DMS153 (cell line): ENCODE results near the gene BDKRB2.
A peak's percentile ranks its signal among the peaks of the same experiment; 100 is the strongest.

Source experiments
- DNase-seq: peaks from one replicate; lab custom pipeline; 2025; lab: John Stamatoyannopoulos, UW

BDKRB2 gene

DNA sequence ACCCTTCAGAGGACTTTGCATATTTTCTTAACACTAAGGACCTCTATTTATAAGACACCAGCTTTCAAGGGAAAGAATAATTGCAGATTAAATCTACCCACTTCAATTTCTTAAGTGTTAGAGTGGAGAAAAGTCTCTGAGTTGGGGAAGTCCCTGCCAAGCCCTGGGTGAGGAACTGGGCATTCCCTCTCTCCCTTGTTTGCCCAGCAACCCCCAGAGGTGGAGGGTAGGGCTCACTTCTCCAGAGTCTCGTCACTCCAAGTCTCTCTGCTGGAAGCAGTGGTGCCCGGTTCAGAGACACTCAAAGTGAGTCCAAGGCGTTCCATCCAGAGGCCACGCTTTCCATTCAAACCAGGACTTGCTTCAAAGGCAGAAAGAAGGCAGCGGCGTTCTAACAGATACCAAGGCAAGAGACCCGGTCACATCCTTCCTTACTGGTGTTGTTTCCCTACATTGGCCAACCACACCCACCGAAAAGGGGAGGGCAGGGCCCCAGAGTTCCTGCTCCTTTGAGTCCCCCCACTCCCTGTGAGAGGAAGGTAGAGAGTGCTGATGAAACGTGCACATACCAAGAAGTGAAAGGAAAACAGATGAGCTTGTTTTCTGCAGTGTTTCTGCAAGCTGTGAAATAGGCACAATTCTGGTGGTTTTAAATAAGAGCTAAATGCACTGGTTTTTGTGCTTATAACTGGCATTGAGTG lies 6.1 kb upstream of the BDKRB2 start:
- DNase-seq = no peak

DNA sequence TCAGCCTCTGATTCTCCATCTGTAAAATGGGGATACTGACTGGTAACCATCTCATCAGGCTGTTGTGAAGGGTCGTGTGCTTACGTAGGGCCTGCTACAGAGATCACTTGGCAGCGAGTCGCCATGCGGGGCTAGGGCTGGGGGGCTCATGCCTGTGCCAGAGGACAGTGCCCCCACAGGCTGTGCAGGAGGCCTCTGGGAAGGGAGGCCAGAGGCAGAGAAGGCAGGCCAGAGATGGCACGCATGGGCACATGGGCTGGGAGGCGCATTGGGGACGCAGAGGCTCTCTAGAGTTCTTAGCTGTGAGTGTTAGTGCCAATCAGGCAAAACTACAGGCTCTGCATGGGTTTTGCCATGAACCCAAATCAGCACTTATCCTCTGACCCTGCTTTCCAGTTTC lies 3.5 kb upstream of the BDKRB2 start:
- DNase-seq = no peak

DNA sequence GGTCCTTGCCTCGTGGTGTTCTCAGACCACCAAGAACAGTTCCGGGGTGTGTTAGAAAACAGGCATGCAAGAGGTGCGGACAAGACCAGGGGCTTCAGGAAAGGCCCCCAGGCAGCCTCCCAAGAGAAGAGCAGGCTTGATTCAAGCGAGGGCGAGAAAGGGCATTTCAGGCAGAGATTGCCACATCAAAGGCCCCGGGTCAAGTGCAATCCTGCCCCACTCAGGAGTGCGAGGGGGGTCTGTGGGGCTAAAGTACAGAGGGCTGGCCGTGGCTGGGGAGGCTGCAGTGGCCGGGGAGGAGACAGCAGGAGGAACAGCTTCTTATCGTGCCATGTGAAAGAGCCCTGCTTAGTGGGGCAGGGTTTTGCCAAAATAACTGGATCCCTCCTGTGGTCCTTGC lies 2.7 kb upstream of the BDKRB2 start:
- no peak for DNase-seq

DNA sequence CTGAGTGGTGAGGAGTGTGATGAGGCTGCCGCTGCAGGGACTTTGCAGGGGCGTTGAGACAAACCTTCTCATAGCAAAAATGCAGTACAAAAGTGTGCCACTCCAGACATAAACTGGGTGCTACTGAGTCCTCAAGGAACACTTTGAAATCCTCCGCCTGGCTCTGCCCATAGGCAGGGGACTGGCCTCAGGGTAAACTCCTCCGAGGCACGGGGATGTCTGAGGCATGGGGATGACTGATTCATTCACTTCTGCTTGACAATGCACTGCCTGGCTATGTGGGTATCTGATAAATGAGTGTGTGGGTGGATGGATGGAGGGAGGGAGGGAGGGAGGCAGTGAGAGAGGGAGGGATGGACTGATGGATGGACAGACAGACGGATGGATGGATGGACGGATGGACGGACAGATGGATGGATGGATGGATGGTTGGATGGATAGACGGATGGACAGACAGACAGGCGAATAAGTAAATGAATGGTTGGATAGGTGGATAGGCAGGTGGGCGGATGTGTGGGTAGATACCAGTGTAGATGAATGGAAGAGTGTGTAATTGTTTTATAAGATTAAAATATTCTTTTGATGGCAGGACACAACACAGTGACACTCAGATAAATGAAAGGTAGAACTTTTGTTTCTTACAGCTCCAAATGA lies 2.1 kb upstream of the BDKRB2 start:
- DNase-seq = no peak

DNA sequence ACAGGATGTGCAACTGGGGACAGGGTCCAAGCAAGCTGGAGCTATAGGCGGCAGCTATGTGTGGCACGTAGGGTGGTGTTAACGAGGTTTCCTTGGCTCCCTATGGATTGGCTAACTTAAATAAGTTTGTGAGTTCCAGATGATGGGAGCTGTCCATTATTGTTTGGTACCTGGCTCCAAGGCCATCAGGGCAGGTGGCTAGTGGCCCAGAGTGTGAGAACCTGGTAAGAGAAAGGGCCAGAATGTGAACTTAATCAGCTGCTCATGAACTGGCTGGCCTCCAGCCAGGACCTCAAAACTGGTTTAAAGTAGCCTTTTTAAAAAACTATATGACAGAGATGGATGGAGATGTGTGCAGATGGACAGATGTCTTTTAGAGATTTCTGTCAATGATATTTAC lies 1.5 kb upstream of the BDKRB2 start:
- no peak for DNase-seq

DNA sequence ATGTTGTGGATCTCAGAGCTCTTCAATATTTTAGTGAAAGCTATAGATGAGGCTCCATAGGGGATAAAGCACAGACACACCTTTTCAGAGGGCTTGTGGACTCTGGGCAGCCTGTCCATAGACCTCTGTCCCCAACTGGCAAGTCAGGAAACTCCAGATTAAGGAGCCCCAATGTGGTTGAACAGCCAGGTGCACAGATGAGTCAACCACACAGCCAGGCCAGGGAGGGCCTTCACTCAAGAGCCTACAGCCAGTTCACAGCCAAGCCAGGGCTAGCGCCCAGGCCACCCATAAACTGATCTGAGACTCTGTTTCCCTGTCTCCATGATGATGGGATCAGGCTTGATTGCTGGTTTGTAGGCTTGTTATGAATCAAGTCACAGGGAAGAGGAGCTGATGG lies 1.0 kb upstream of the BDKRB2 start:
- DNase-seq = no peak

DNA sequence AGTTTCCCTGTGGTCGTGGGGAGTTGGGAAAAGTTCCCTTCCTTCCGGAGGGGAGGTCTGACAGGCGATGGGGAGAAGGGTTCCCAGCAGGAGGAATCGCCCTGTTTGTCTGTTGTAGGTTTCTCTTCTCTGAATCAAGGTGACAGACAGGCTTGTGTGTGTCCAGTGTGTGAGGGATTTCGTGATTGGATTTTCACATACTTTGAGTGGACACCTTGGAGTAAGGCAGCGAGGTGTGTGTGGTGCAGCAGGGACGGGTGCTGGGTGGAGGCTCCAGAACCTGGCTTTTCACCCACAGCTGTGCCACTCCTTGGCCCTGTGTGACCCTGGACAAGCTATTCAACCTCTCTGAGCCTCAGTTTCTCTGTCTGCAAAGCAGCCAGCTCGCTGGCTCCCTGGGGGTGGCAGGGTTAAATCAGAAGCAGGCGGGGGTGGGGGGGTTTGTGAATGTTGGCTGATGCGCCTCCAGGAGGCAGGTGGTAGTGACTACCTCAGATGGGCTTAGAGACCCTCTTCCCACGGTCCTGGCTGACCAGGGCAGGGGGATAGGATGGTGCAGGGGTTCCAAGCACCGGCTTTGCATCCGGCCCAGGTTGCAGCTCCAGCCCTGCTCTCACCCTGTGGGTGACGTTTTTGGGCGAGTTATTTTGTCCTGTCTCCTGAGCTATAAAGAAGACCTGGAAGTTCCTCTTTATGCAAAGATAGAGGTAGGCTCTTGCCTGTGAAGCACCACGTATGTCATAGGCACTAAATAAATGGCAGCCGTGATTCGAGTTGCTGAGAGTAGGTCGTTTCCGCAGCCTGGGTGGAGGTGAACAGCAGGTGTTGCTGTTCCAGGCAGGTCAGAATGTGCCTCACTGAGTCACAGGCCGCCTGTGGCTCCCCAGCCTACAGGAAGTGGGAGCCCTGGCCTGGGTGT lies 679 bp downstream of the BDKRB2 start:
- no peak for DNase-seq

DNA sequence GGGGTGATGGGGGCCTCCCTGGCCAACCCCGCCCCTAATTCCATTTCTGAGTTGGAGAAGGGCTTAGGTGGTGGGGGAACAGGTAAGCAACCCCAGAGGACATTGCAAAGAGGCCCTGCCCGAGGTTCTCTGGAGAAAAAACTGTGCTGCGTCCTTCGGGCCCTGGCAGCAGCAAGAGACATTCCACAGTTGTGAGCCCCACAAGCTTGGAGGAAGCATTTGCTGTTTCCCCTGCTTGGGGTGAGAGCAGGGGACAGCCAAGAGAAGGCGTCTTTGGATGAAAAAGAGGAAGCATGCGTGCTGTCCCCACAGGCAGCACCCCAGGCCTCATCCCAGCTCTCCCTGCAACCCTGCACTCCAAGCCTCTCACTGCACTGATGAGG lies 1.3 kb downstream of the BDKRB2 start:
- DNase-seq = no peak

DNA sequence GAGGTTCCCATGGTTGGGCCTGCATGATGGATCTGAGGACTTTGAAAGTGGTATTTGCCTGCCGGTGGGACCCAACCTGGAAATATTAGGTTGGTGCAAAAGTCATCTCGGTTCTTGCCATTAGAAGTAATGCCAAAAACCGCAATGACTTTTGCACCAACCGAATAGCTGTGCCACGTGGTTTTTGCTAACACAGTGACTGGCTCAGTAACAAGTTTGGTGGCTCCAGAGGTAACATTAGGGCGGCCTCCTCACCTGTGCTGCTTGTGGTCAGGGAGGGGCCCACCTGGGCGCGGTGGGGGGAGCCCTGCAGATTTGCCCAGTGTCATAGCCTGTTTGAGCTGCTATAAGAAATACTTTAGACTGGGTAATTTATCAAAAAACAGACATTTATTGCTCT lies 1.8 kb downstream of the BDKRB2 start:
- no peak for DNase-seq

DNA sequence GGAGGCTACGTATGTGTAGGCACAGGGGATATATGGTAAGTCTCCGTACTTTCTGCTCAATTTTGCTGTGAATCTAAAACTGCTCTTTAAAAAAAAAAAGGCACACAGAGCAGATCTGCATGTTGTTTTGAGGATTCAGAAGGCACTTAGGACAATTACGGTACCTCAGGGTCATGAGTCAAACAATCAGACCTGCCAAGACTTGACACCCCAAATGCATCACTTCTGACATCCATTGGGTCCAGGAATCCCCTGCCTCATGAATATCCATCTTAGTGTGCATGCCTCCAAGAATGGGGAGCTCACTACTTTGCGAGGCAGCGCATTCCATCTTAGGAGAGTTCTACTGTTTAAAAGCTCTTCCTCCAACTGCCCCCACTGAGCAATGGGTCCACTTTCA lies 3.0 kb downstream of the BDKRB2 start:
- no peak for DNase-seq

DNA sequence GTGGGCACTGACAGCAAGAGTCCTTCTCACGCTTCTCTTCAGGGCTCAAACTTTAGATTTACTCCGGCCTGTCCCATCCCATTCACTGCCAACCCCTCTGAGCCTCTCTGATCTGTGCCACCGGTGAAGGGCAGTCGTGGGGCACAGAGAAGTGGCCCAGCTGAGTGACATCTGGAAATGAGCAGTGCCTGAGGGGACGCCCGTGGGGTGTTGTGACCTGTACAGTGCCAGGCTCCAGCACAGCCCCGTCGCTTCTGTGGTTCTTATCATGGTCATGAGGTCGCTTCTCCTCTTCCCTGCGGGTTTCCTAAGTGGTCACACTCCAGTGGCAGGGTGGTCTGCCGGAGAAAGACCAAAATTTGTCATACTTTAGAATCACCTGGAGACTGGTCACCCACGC lies 4.1 kb downstream of the BDKRB2 start:
- DNase-seq = no peak

DNA sequence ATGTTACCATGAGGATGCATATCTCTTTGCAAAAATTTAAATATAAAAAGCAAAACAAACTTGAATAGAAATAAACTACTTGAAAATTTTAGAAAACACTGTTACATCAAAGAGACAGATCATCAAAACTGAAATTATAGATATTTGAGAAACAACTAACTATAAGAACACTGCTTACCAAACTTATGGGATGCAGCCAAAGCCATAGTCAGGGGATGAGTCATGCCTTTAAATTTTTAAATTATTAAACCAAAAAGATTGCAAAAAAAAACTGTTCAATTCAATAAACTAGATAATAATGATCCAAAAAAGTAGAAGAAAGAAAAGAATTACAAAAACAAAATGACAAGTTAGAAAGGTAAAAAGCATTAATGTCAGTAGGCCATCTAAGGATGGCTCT lies 7.5 kb downstream of the BDKRB2 start:
- no peak for DNase-seq

DNA sequence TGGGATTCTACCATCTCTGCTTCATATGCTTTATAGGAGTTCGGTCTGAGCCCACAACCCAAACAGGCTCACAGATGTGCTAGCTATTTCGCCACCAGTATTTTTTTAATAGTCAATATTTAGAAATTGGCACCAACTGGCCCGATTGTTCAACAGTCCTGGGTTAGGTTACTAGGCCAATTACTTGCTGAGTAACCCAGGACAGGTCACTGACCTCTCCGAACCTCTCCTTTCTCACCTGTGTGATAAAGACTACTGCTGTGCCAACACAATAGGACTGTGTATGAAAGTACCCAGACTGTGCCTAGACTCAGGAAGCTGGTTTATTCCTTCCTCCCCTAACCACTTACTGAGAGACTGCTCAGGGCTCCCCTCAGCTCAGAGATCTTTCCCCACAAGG lies 8.3 kb downstream of the BDKRB2 start:
- no peak for DNase-seq

DNA sequence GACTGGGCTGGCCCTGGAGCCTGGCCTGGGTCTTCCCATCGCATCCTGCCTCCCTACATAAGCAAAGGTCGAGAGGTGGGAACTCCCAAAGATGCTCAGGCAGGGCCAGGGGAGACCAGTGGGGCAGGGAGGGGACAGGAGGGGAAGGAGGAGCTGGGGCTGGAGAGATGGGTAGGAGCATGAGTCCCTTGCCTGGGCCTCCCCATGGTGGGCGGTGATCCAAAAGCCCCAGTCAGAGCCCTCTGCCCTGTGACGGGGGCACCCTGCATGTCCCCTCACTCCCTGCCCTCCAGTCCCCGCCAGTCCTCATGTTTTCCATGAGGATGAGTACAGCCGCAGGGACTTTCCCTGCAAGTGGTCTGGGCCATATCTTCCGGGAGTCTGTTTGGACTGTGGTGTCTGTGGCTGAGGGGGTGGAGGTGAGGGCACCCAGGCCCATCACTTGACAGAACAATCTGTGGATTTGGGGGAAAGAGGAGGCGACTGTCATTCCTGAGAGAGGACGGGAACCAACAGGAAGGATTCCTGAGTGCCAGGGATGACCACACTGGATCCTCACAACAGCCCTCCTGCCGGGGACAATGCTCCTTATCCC lies 9.3 kb downstream of the BDKRB2 start:
- no peak for DNase-seq

DNA sequence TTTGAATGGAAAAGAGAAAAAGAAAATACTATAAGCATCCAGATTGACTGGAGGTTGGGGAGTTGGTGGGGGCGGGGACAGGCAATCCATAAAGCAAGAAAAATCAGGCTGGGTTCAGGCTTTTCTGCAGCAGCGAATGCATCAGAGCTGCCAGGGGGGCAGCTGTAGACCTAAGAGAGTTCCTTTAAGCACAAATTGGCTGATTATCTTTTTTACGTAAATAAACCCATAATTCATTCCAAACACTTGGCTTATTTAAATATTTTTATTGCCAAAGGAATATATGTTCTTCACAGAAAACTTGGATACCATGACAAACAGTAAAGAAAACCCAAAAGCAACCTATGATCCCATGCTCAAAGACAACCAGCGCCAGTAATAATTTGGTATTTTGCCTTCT lies 10.2 kb downstream of the BDKRB2 start:
- no peak for DNase-seq

DNA sequence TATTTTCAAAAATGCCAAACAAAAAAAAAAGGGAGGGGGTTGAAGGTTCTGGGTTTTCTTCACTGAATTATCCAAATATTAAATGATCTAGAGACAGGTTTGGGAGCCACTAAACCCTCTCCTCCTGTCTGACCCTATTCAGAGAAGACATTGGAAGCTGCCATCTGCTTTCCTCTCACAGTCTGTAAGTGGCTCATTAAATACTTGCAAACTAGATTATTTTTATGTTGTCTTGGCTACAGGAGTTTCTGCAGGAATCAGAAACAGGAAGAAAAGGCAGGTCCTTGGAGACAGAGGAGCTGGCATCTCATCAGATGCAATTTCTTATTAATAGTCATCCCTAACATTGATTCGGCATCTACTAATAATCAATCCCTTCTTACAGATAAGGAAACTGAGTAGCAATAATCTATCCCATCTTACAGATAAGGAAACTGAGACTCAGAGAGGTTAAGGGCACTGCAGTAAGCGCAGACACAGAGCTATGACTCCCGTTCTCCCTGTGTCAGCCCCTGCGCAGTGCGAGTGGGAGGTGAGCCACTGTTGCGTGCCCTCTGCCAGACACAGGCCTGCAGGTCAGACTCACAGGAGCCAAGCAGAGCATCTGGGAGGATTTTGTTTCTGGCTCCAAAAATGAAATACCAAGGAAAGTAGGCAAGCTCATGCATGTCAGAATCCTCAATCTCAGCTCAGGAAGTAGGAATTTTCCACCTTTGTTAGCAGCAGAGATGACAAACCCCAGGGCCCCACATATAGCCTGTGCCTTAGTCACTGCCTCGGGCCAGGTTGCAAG lies 11.0 kb downstream of the BDKRB2 start:
- no peak for DNase-seq

DNA sequence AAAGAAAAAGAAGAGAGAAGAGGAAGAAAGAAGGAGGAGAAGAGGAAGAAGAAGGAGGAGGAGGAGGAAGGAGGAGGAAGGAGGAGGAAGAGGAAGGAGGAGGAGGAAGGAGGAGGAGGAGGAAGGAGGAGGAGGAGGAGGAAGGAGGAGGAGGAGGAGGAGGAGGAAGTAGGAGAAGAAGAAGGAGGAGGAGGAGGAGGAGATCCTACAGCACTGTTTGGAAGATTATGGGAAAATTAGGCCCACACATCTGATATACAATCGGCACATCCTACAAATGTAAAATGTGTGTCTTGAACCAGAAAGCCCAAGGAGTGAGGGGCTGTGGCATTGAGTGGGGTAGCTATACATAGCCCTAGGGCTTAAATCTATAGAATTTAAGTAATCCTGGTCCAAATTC lies 12.0 kb downstream of the BDKRB2 start:
- DNase-seq = no peak

DNA sequence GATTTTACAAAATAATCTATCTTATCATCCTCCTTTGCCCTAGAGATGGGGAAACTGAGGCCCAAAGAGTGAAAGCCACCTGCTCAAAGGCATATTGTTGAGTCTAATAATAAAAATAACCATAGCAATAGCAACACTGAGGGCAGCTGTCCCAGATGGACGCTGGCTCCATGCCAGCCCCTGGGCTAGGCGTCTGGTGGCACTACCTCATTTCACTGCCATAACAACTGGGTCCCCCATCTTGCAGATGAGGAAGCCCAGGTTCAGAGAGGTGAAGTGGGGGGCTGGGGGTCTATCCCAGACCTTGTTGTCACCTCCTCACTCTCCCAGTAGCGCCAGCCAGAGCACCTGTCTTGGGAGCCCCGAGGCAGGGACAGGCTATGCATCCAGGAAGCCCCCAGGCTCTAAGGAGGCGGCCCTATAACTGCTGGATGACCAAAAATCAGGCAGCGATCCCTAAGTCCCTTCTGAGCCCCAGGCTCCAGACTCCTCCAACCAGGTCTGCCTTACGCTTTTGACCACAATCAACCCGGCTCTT lies 12.8 kb downstream of the BDKRB2 start:
- no peak for DNase-seq

DNA sequence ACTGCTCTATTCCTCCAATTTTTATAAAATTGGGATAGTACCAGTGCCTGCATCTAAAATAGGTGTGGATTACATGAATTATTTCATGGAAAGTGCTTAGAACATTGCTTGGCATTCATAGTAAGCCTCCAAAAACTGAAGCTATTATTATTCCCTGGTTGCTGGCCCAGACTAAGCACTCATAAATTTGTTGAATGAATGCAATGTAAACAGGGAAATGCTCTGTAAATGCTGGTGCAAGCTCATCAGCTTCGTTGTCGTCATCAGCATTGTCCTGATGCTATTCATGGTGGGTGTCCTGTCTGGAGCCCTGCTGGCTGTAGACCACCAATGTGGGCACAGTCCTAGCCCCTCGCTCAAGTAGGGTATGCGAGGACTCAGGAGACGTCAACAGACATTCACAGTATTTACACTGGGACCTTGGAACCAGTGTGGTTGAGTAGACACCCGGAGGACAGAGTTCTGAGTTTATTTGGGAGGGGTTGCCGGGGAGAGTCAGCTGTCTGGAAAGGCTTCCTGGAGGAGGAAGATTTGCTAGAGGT lies 16.5 kb downstream of the BDKRB2 start:
- DNase-seq = peak; percentile 74

DNA sequence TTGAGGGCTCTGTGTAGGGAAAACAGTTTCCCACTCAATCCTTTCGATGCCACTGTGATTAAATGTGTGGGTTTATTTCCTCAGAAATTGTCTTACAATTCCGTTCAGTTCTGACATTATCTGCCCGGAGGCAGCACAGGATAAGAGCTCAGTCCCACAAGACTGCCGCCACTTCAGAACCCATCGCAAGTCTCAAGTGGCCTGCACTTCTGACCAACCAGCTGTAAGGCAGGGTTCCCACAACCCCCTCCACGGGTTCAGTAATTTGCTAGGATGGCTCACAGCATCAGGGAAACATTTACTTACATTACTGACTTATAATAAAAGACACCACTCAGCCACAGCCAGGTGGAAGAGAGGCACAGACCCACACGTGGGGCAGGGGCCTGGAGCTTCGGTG lies 17.2 kb downstream of the BDKRB2 start:
- DNase-seq = no peak

DNA sequence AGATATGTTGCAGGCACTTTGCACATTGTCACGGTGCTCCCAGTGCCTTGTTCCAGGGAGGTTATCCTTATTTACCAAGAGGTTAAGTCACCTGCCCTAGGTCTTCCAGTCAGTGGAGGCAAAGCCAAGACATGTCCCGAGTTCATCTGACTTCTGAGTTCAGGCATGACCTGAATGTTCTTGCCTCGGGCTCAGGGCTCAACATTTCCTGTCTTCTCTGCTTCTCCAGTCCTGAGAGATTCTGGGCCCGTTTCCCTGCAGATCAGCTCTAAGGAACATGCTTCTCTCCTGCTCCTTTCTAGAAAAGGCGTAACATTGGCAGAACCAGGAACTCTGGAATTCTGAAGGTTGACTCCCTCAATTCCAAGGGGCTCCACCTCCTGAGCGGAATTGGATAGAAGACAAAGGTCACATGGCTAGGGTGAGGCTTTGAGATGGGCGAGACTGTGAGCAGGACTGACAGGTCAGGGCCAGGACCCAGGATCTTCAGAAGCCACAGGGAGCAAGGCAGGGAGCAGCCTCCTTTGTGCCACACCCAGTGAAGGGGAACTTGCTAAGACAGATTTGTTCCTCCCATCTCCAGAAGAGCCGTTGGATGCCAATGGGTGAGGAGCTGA lies 19.9 kb downstream of the BDKRB2 start:
- DNase-seq = no peak
